Parathyroid adenoma (tissue), 2 donors: ENCODE results near the gene SRC.

Source experiments
- H2AFZ ChIP-seq: fragments of 300-600 bp; sonication (generic); one replicate; pipeline ENCODE4 v1.7.0; 2017; ENCODE audit warnings: antibody characterized with exemption, mild to moderate bottlenecking
- H3K27ac ChIP-seq: fragments of 300-600 bp; sonication (generic); one replicate; pipeline ENCODE4 v1.7.0; 2017
- H3K27me3 ChIP-seq: fragments of 300-600 bp; sonication (generic); one replicate; pipeline ENCODE4 v1.7.0; 2017; ENCODE audit warnings: low read length; ENCODE audit not compliant: control insufficient read depth, insufficient read depth
- H3K36me3 ChIP-seq: fragments of 300-600 bp; sonication (generic); one replicate; pipeline ENCODE4 v1.7.0; 2017; ENCODE audit warnings: low read length; ENCODE audit not compliant: control insufficient read depth, insufficient read depth
- H3K4me1 ChIP-seq: fragments of 300-600 bp; sonication (generic); one replicate; pipeline ENCODE4 v1.7.0; 2017; ENCODE audit warnings: control low read depth
- H3K4me2 ChIP-seq: fragments of 300-600 bp; sonication (generic); one replicate; pipeline ENCODE4 v1.7.0; 2017; ENCODE audit warnings: low read length
- H3K4me3 ChIP-seq: fragments of 300-600 bp; sonication (generic); one replicate; pipeline ENCODE4 v1.7.0; 2017; ENCODE audit warnings: low read depth, low read length
- H3K79me2 ChIP-seq: fragments of 300-600 bp; sonication (generic); one replicate; pipeline ENCODE4 v1.7.0; 2017; ENCODE audit warnings: control low read depth
- H3K9ac ChIP-seq: fragments of 300-600 bp; sonication (generic); one replicate; pipeline ENCODE4 v1.7.0; 2017; ENCODE audit warnings: mild to moderate bottlenecking
- H3K9me3 ChIP-seq: fragments of 300-600 bp; sonication (generic); one replicate; pipeline ENCODE4 v1.7.0; 2017; ENCODE audit warnings: low read length; ENCODE audit not compliant: control insufficient read depth
- CTCF ChIP-seq: fragments of 300-600 bp; sonication (generic); IDR thresholded peaks from one replicate; pipeline ENCODE4 v1.7.0; 2017; ENCODE audit warnings: antibody characterized with exemption, mild to moderate bottlenecking
- donor health status: primary hyperparathyroidism.

SRC gene

GRCh38 chr20:37407019-37407566 is 61.2 kb downstream of the SRC start:
- Histone ChIP-seq H3K9ac (no peak overlapping the region), H3K36me3 (no peaks in the 10 kb centered on the region), H3K4me3 (no peak overlapping the region), H3K79me2 (no peaks in the 10 kb centered on the region), H3K27me3 (no peaks in the 10 kb centered on the region), H3K9me3 (no peaks in the 10 kb centered on the region), H3K4me1 (no peaks in the 10 kb centered on the region), H3K27ac (no peak overlapping the region), H3K4me2 (peak overlapping the region; percentile 51), H2AFZ (no peak overlapping the region)
- TF ChIP-seq CTCF: no peak

DNA sequence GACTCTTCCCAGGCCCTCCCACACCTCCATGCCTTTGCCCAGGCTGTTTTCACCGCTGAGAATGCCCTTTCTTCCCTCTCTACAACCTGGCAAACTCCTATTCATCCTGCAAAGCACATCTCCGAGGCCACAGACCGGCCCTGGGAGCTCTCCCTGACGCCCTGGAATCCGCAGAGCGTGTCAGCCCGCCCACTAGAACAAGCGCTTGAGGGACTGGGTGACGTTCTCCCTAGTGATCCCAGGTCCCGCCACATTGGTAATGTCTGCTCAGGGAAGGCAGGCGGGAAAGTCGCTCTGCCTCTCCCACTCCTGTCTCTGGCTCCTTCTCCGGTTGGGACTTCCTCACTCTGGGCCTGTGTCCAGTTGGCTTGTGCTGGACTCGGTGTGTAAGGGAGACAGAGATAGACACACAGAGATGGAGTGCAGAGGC is 61.6 kb downstream of the SRC start:
- H3K9ac ChIP-seq: no peak overlapping the region
- H3K9me3 ChIP-seq: no peaks in the 10 kb centered on the region
- H3K36me3 ChIP-seq: no peaks in the 10 kb centered on the region
- H3K4me3 ChIP-seq: no peak overlapping the region
- TF ChIP-seq CTCF: no peak
- H3K27me3 ChIP-seq: no peaks in the 10 kb centered on the region
- no peak overlapping the region for H3K4me2 ChIP-seq
- H3K4me1 ChIP-seq: no peaks in the 10 kb centered on the region
- H3K79me2 ChIP-seq: no peaks in the 10 kb centered on the region
- H3K27ac ChIP-seq: no peak overlapping the region
- no peak overlapping the region for H2AFZ ChIP-seq

DNA sequence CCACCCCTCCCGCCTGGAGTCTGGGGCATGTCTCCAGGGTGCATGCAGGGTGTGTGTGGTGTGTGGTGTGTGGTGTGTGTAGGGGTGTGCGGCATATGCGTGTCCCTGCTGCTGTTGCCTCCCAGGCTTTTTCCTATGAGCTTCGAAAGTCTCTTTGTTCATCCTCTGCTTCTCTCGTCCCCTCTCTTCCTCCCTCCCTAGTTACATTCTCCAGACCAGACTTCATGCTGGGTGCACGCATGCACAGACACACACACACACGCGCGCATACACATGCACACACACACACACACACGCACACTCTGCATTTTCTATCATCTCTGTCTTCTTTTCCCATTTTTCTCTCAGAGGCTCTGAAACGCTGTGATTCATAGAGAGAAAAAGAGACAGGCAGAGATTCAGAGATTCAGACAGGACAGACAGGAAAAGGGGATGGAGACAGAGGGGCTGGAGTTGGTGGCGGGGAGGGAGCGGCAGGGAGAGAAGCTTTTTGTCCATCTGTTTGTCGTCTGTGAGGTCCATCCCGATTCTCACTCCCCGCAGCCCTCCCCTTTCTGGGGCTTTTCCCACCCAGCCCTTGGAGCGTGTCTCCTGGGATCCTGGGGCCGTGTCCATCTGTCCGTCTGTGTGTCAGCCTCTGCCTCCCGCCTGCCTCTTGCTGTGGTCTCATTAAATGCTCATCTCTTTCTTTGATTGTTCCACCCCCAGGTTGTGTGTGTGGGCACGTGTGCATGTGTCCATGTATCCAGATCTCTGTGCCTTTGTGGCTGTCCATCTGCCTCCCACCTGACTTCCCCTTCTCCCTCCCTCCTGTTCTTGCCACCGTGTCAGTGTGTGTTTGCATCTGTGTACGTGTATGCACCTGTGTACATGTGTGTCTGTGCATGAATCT is 62.6 kb downstream of the SRC start:
- Histone ChIP-seq H3K27ac (no peak overlapping the region), H3K4me3 (no peak overlapping the region), H2AFZ (no peak overlapping the region), H3K79me2 (no peaks in the 10 kb centered on the region), H3K27me3 (no peaks in the 10 kb centered on the region), H3K4me1 (no peaks in the 10 kb centered on the region), H3K4me2 (no peak overlapping the region), H3K9ac (no peak overlapping the region), H3K9me3 (no peaks in the 10 kb centered on the region), H3K36me3 (no peaks in the 10 kb centered on the region)
- TF ChIP-seq CTCF: no peak

GRCh38 chr20:37411408-37412219 is 65.7 kb downstream of the SRC start:
- Histone ChIP-seq H2AFZ (no peak overlapping the region), H3K36me3 (no peaks in the 10 kb centered on the region), H3K9me3 (no peaks in the 10 kb centered on the region), H3K4me3 (no peak overlapping the region), H3K79me2 (no peaks in the 10 kb centered on the region), H3K4me2 (no peak overlapping the region), H3K27ac (no peak overlapping the region), H3K9ac (no peak overlapping the region), H3K27me3 (no peaks in the 10 kb centered on the region), H3K4me1 (no peaks in the 10 kb centered on the region)
- TF ChIP-seq CTCF: no peak
